Sigmoid colon (tissue), 7 donors: ENCODE data around the gene CTNNA2. TPM values are rescaled to one million over a fixed set of nuclear protein-coding genes. Genes with fewer than 3 reads are reported as not detected.

Source experiments
- DNase-seq: peaks from one replicate; pipeline ENCODE4 v3.0.0-alpha.2; 2019
- H3K27ac ChIP-seq, 4 donors: fragments of 200-600 bp; sonication (generic); one replicate each; pipeline ENCODE4 v1.5.1; 2016 to 2019; ENCODE audit warnings: mild to moderate bottlenecking in 1 of 4
- H3K27me3 ChIP-seq, 3 donors: fragments of 200-600 bp; sonication (generic); one replicate each; pipeline ENCODE4 v1.5.1; 2019; ENCODE audit warnings: mild to moderate bottlenecking in 1 of 3
- H3K36me3 ChIP-seq, 4 donors: fragments of 200-600 bp; sonication (generic); one replicate each; pipeline ENCODE4 v1.5.1; 2016 to 2019
- H3K4me1 ChIP-seq, 4 donors: fragments of 200-600 bp; sonication (generic); one replicate each; pipeline ENCODE4 v1.5.1; 2017 to 2019
- H3K4me3 ChIP-seq, 4 donors: fragments of 200-600 bp; sonication (generic); one replicate each; pipeline ENCODE4 v1.5.1; 2017 to 2019; ENCODE audit warnings: mild to moderate bottlenecking in 2 of 4, moderate library complexity in 1 of 4
- H3K9me3 ChIP-seq, 4 donors: fragments of 200-600 bp in 3 of 4; sonication (generic) in 3 of 4; one replicate each; pipeline versions ENCODE4 v1.5.1 to v1.6.1; 2013 to 2019
- CTCF ChIP-seq, 4 experiments: fragments of 450-650 bp in 3 of 4; fragments of 200-600 bp in 1 of 4; IDR thresholded peaks; one replicate each; pipeline ENCODE4 v1.5.1; 2016 to 2019; ENCODE audit warnings: antibody characterized with exemption in 4 of 4, mild to moderate bottlenecking in 3 of 4, moderate library complexity in 2 of 4
- EP300 ChIP-seq, 4 donors: sonication (generic); formaldehyde crosslinking; IDR thresholded peaks; one replicate each; pipeline ENCODE4 v1.6.1; 2017; ENCODE audit warnings: antibody characterized with exemption in 4 of 4
- POLR2A ChIP-seq, 2 donors: fragments of 450-650 bp; IDR thresholded peaks; one replicate each; pipeline ENCODE4 v1.6.1; 2016; ENCODE audit warnings: antibody characterized with exemption in 2 of 2, mild to moderate bottlenecking in 2 of 2, moderate library complexity in 2 of 2
- POLR2AphosphoS5 ChIP-seq, 4 donors: sonication (generic); formaldehyde crosslinking; IDR thresholded peaks; one replicate each; pipeline ENCODE4 v1.6.1; 2017; ENCODE audit warnings: antibody characterized with exemption in 4 of 4
- WGBS, 2 donors: extraction: QIAGEN DNeasy Blood & Tissue Kit; methylation state at CpG; one replicate each; pipeline ENCODE4 v1.1.7; 2013; 5-methylcytosine and 5-hydroxymethylcytosine counted together
- intact Hi-C: fragments of 100-400 bp; cut with DNase I; formaldehyde crosslinking; loops from one replicate; pipeline ENCODE4 v1.15.1; 2023
- polyA plus RNA-seq, 3 donors: library from polyadenylated mRNA; stranded (reverse); fragments of 200-250 nt; gene quantifications; one replicate each; pipeline ENCODE4 v1.2.3, GENCODE V29; 2013
- total RNA-seq, 4 donors: library from RNA; depleted of rRNA; stranded (reverse); fragments of >200 nt; gene quantifications; one replicate each; pipeline ENCODE4 v1.1.0, GENCODE V29; 2016
- donor health status: healthy with polysubstance abuse.
- donor health status: Bipolar disorder and iron deficiency.
- donor health status: healthy.

Gene CTNNA2
- total and polyA plus RNA-seq, 7 donors = 1.4 to 8.6 (median 3.8) TPM; not detected in 2

- 95 to 96% methylated on average over 17 of the region's 17 CpGs for WGBS, 2 donors
- no peak for TF ChIP-seq POLR2AphosphoS5 (IDR thresholded peaks at IDR 0.05)
- TF ChIP-seq CTCF (IDR thresholded peaks at IDR 0.05) = no peak
- no peak for TF ChIP-seq EP300 (IDR thresholded peaks at IDR 0.05)
- no peak for TF ChIP-seq POLR2A (IDR thresholded peaks at IDR 0.05)
- H3K27ac ChIP-seq = no peak overlapping the region
- no peaks in the 10 kb centered on the region for H3K36me3 ChIP-seq
- no peak for DNase-seq
- H3K4me3 ChIP-seq = no peak overlapping the region
- H3K9me3 ChIP-seq = no peaks in the 10 kb centered on the region
- H3K4me1 ChIP-seq = no peaks in the 10 kb centered on the region
- H3K27me3 ChIP-seq = no peaks in the 10 kb centered on the region
- intact Hi-C loops = no loop called here
Observed at GRCh38 chr2:79857888-79858287, 345.0 kb downstream of the CTNNA2 start.

DNA sequence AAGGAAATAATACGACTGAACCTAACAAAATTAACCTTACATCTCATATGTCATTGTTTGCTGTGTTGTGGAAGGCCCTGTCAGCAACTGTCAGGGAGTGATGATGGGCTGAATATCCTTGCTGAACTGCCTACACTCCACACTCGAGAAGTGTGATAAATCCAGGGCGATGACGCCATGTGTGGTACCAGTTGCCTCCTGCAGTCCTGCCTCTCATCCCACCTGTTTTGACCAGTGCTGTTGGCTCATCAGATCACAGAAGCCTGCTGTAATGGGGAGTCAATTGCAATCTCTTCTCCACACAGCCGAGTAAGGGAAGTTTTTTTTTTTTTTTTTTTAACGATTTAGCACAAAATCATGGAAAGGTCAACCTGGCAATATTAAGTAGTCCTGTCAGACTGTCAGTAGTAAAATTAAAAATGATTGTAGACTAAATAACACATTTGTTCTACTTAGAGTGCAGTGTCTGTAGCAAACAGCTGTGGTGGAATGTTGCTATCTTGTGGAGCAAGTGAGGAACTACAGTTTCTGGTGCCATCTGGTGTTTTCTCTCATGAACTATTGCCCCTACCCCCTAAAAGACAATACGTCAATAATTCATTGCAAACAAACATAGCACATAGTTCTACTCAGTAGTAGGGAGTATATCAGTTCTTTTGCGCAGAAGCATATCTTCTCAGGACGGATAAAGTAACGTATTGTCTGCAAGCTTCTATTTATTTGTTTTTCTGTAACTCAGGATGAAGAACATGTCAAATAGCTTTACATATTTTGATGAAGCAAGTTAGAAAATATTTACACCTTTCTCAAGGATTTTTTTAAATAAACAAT, 347.6 kb downstream of the CTNNA2 start:
- intact Hi-C loops = no loop called here
- TF ChIP-seq EP300 (IDR thresholded peaks at IDR 0.05) (no peak), CTCF (IDR thresholded peaks at IDR 0.05) (no peak), POLR2A (IDR thresholded peaks at IDR 0.05) (no peak), POLR2AphosphoS5 (IDR thresholded peaks at IDR 0.05) (no peak)
- no peak for DNase-seq
- 41 to 49% methylated on average over 10 of the region's 10 CpGs for whole genome bisulfite sequencing, 2 donors
- Histone ChIP-seq H3K4me3 (no peak overlapping the region), H3K4me1 (no peaks in the 10 kb centered on the region), H3K27me3 (no peaks in the 10 kb centered on the region), H3K9me3 (no peaks in the 10 kb centered on the region), H3K36me3 (no peaks in the 10 kb centered on the region), H3K27ac (no peak overlapping the region)

DNA sequence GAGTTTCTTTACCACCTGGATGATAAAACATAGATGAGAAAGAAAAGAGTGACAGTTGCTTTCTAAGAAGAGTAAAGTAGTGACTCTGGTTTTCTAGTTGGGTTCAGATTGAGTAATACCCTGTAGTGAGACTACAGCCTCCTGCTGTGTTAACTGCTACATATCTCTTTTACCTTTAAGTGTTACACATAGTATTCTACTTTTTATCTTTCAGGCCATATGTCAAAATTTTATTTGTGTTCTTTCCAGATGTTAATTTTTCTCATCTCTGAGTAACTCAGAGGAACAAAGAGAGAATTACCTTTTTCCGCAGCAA, 348.2 kb downstream of the CTNNA2 start:
- TF ChIP-seq POLR2A (IDR thresholded peaks at IDR 0.05) (no peak), POLR2AphosphoS5 (IDR thresholded peaks at IDR 0.05) (no peak), EP300 (IDR thresholded peaks at IDR 0.05) (no peak), CTCF (IDR thresholded peaks at IDR 0.05) (no peak)
- intact Hi-C loops = no loop called here
- 53% methylated on average over 1 of the region's 1 CpG for WGBS, 2 donors

DNA sequence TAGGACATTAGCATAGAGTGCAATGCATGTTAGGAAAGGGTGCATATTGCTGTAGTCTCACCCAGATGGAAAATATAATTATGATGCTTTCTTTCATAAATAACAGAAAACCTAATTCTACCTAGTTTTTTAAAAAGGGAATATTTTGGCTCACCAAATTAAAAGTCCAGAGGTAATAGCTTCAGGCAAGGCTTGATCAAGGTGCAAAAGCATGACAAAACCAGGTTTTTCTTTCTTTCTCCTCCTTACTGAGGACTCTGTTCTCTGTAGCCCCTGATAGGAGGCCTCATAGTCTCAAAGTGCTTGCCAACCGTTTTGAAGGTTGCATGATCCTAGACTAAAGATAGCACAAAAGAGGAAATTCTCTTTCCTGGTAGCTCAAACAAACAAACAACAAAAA, 349.9 kb downstream of the CTNNA2 start:
- intact Hi-C loops = no loop called here
- 19 to 22% methylated on average over 1 of the region's 1 CpG for WGBS, 2 donors

More for the DNA sequence above, 348.2 kb downstream of the CTNNA2 start:
- H3K36me3 ChIP-seq = no peaks in the 10 kb centered on the region
- H3K27me3 ChIP-seq = no peaks in the 10 kb centered on the region
- no peaks in the 10 kb centered on the region for H3K9me3 ChIP-seq
- DNase-seq = no peak
- no peaks in the 10 kb centered on the region for H3K4me1 ChIP-seq
- H3K4me3 ChIP-seq = no peak overlapping the region
- H3K27ac ChIP-seq = no peak overlapping the region

More for the DNA sequence above, 349.9 kb downstream of the CTNNA2 start:
- Histone ChIP-seq H3K27me3 (no peaks in the 10 kb centered on the region), H3K4me3 (no peak overlapping the region), H3K9me3 (no peaks in the 10 kb centered on the region), H3K27ac (no peak overlapping the region), H3K4me1 (no peaks in the 10 kb centered on the region), H3K36me3 (no peaks in the 10 kb centered on the region)
- no peak for TF ChIP-seq POLR2AphosphoS5 (IDR thresholded peaks at IDR 0.05)
- no peak for TF ChIP-seq EP300 (IDR thresholded peaks at IDR 0.05)
- no peak for TF ChIP-seq POLR2A (IDR thresholded peaks at IDR 0.05)
- TF ChIP-seq CTCF (IDR thresholded peaks at IDR 0.05) = no peak
- DNase-seq = no peak
